Panc1 (cell line): ENCODE measurements around the gene HERC3. TPM values are rescaled to one million over a fixed set of nuclear protein-coding genes. Genes with fewer than 3 reads are reported as not detected.

Experiments used
- ATAC-seq: fragments of 200-7000 bp; cut with Tn5 transposase; 2 replicates; pipeline ENCODE4 v1.9.1; 2020; ENCODE audit warnings: mild to moderate bottlenecking, moderate library complexity
- BruUV-seq: library from RNA; stranded (reverse); fragments of 400-500 nt; replicated peaks from 2 replicates; lab custom pipeline; 2021; lab: Mats Ljungman, UMichigan
- CTCF ChIA-PET: fragments of 300-600 bp; sonication (Branson Sonifier 250); formaldehyde crosslinking; loops from one replicate; lab custom pipeline; 2022; ENCODE audit warnings: antibody characterized with exemption; lab: Charles Lee
- POLR2A ChIA-PET: fragments of 300-600 bp; sonication (Branson Sonifier 250); formaldehyde crosslinking; loops from one replicate; lab custom pipeline; 2022; ENCODE audit warnings: antibody characterized with exemption; lab: Charles Lee
- DNase-seq: peaks from one replicate; pipeline ENCODE4 v3.0.0-alpha.2; 2010; ENCODE audit warnings: low read depth, low spot score
- H3K27ac ChIP-seq: 2 replicates; pipeline ENCODE4 v1.5.1; 2011; ENCODE audit warnings: mild to moderate bottlenecking, low read length, inconsistent platforms
- H3K27me3 ChIP-seq: fragments of 200-500 bp; sonication (Bioruptor generic); 2 replicates; pipeline ENCODE4 v1.6.0; 2014; ENCODE audit warnings: low read length, inconsistent platforms; ENCODE audit not compliant: control insufficient read depth, insufficient read depth
- H3K36me3 ChIP-seq: fragments of 200-500 bp; sonication (Bioruptor generic); 2 replicates; pipeline ENCODE4 v1.5.1; 2014; ENCODE audit warnings: inconsistent platforms, mild to moderate bottlenecking, low read length, moderate library complexity; ENCODE audit not compliant: control insufficient read depth, insufficient read depth
- H3K4me1 ChIP-seq: 2 replicates; pipeline ENCODE4 v1.5.1; 2011; ENCODE audit warnings: inconsistent platforms, mild to moderate bottlenecking, low read length, moderate library complexity; ENCODE audit not compliant: control insufficient read depth, insufficient read depth
- H3K4me3 ChIP-seq, 2 experiments: 2 replicates each; pipeline ENCODE4 v1.5.1; 2011 to 2012; ENCODE audit warnings: low read depth in 2 of 2, low read length in 2 of 2, mild to moderate bottlenecking in 2 of 2, inconsistent platforms in 1 of 2, moderate library complexity in 1 of 2
- H3K9me3 ChIP-seq: fragments of 200-500 bp; sonication (Bioruptor generic); 2 replicates; pipeline ENCODE4 v1.5.1; 2014; ENCODE audit warnings: low read depth, mild to moderate bottlenecking, inconsistent platforms, low read length, moderate library complexity; ENCODE audit not compliant: control insufficient read depth, insufficient read depth
- CTCF ChIP-seq: fragments of 450-650 bp; IDR thresholded peaks from 2 replicates; pipeline ENCODE4 v1.5.1; 2017; ENCODE audit warnings: mild to moderate bottlenecking
- POLR2AphosphoS5 ChIP-seq: IDR thresholded peaks from 2 replicates; pipeline ENCODE4 v1.6.1; 2012; ENCODE audit warnings: mild to moderate bottlenecking, low read depth, low read length, moderate library complexity
- REST ChIP-seq, 2 experiments: IDR thresholded peaks; 2 replicates each; pipeline ENCODE4 v1.6.1; 2011 to 2012; ENCODE audit warnings: low read depth in 2 of 2, control low read depth in 1 of 2, low read length in 1 of 2, mild to moderate bottlenecking in 1 of 2, moderate library complexity in 1 of 2; ENCODE audit not compliant: insufficient read depth in 1 of 2
- SIN3A ChIP-seq: IDR thresholded peaks from 2 replicates; pipeline ENCODE4 v1.6.1; 2012; ENCODE audit warnings: low read depth, mild to moderate bottlenecking, low read length, moderate library complexity, borderline replicate concordance; ENCODE audit not compliant: insufficient read depth
- TCF7L2 ChIP-seq: IDR thresholded peaks from 2 replicates; pipeline ENCODE4 v1.6.1; 2011; ENCODE audit warnings: mild to moderate bottlenecking, low read depth, low read length, inconsistent platforms
- in situ Hi-C: cut with HindIII; loops from 2 replicates; pipeline ENCODE4 v1.10.0; 2016; ENCODE audit warnings: low sequenced_read_pairs, low pct_unique_long_range_greater_than_20kb
- intact Hi-C: fragments of 100-400 bp; cut with micrococcal nuclease; formaldehyde crosslinking; loops from one replicate; pipeline ENCODE4 v1.10.0; 2022; ENCODE audit not compliant: unreplicated experiment
- total RNA-seq: library from RNA; stranded (reverse); gene quantifications from one replicate; pipeline ENCODE4 v1.2.1, GENCODE V29; 2021; ENCODE audit not compliant: unreplicated experiment

HERC3 gene
- total RNA-seq, 1 experiment from 2014 or later, result 1.1 TPM

DNA sequence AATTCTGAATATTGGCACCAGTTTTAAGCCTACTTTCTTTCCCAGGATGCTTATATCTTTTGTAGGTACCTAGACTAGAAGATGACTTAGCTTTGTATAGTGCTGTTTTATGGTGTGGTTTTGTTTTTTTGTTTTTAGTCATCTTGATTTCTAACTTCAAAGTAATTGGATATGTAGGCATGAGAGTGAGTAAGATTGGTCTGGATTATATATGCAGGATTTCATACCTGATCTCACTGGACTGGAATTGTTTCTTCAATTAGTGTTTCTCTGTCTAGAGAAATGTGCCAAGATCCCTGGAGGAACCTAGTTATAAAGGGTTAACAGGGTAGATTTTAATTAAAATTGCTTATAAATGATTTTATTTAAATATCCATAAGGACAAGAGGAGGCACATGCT lies 82.3 kb downstream of the HERC3 start:
- intact Hi-C loops, result no loop called here
- no TSS peak for BruUV-seq
- DNase-seq (no peak), ATAC-seq (no peak)
- no peaks in the 10 kb centered on the region for H3K9me3 ChIP-seq
- TF ChIP-seq TCF7L2, result no peak
- TF ChIP-seq SIN3A, result no peak
- no peak for TF ChIP-seq POLR2AphosphoS5
- no peak for TF ChIP-seq CTCF
- TF ChIP-seq REST (IDR thresholded peaks at IDR 0.05; ENCODE audit: insufficient read depth in 1 of 2, low read depth in 2 of 2, low read length in 1 of 2), result no peak
- in situ Hi-C loops, result no loop called here
- no peak overlapping the region for H3K4me3 ChIP-seq
- H3K27me3 ChIP-seq, result no peaks in the 10 kb centered on the region
- CTCF ChIA-PET, result no interaction called here
- H3K4me1 ChIP-seq, result no peaks in the 10 kb centered on the region
- H3K36me3 ChIP-seq, result no peaks in the 10 kb centered on the region
- POLR2A ChIA-PET, result no interaction called here
- H3K27ac ChIP-seq, result no peak overlapping the region

DNA sequence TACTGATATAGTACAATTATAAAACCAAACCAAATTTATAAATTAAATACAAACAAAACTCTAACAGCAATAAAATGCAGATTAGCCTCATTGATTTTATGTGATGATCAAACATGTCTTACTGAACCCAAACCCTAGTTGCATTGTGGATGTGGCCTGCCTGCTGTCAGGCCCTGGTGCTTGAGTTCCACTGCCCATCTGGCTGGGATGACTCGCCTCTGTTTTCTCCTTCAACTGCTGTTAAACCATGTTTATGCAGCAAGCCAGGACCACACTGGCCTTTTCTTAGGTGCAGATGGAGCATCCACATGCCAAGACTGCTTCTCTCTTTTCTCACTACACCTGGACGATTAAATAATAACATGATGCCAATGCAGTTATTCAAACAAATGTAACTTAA lies 82.7 kb downstream of the HERC3 start:
- Histone ChIP-seq H3K27me3 (no peaks in the 10 kb centered on the region), H3K9me3 (no peaks in the 10 kb centered on the region), H3K4me1 (no peaks in the 10 kb centered on the region), H3K4me3 (no peak overlapping the region), H3K36me3 (no peaks in the 10 kb centered on the region), H3K27ac (no peak overlapping the region)
- ATAC-seq, result no peak
- CTCF ChIA-PET, result no interaction called here
- intact Hi-C loops, result no loop called here
- POLR2A ChIA-PET, result no interaction called here
- in situ Hi-C loops, result no loop called here
- TF ChIP-seq TCF7L2 (no peak), REST (IDR thresholded peaks at IDR 0.05; ENCODE audit: insufficient read depth in 1 of 2, low read depth in 2 of 2, low read length in 1 of 2) (no peak), CTCF (no peak), POLR2AphosphoS5 (no peak), SIN3A (no peak)
- DNase-seq, result no peak
- no TSS peak for BruUV-seq
